ENCODE data around the gene COL23A1. TPM values are rescaled to one million over a fixed set of nuclear protein-coding genes. Genes with fewer than 3 reads are reported as not detected.

Gene COL23A1
- total and polyA plus RNA-seq, 2 donors (not counting 1 experiment from before 2014, with no cell fraction given), result 0.20 TPM; not detected in 1

- ATAC-seq (ENCODE audit: low read depth) (no peak), DNase-seq (no peak)
- Mint-ChIP-seq H3K4me1 (peaks cover 3% of the 10 kb centered on the region), H3K27me3 (no peaks in the 10 kb centered on the region), H3K4me3 (no peak overlapping the region), H3K27ac (no peak overlapping the region), H3K9me3 (ENCODE audit: insufficient read depth) (peaks cover 4% of the 10 kb centered on the region)
- H3K79me2 ChIP-seq (ENCODE audit: control insufficient read depth, insufficient read depth, low read length), result no peaks in the 10 kb centered on the region
- H3K4me1 ChIP-seq (ENCODE audit: control insufficient read depth in 2 of 2, insufficient read depth in 2 of 2, low read length in 2 of 2), result peaks cover 0 to under 1% of the 10 kb centered on the region in 2 donors
- H3K9me3 ChIP-seq (ENCODE audit: control extremely low read depth in 1 of 3, control insufficient read depth in 2 of 3, insufficient read depth in 1 of 3, low read length in 2 of 3), result no peaks in the 10 kb centered on the region
- TF ChIP-seq EZH2 (IDR thresholded peaks at IDR 0.05; ENCODE audit: borderline replicate concordance, insufficient read depth, low read depth, low read length, poor library complexity, severe bottlenecking), result no peak
- no peak for TF ChIP-seq CTCF (IDR thresholded peaks at IDR 0.05)
- WGBS (ENCODE audit: insufficient coverage), result 100% methylated on average over 7 of the region's 21 CpGs
- H3K4me3 ChIP-seq (ENCODE audit: control extremely low read depth in 1 of 5, extremely low read depth in 1 of 5, insufficient read depth in 1 of 5, low read depth in 2 of 5, low read length in 4 of 5), result no peak overlapping the region
- H2AFZ ChIP-seq (ENCODE audit: insufficient read depth, low read depth, low read length, poor library complexity, severe bottlenecking), result no peak overlapping the region
- no peak overlapping the region for H3K9ac ChIP-seq (ENCODE audit: low read length)
- H3K27ac ChIP-seq (ENCODE audit: low read length in 2 of 2), result no peak overlapping the region
- intact Hi-C loops (cut with micrococcal nuclease), result no loop called here
- CTCF ChIA-PET, result interaction anchor here (1.4 kb wide), 1 partner anchor 9 kb away, joined by 5 read pairs; no protein-coding TSS in a partner anchor
- POLR2A ChIA-PET, result interaction anchor here (0.6 kb wide), 1 partner anchor 25 kb away, joined by 3 read pairs; no protein-coding TSS in a partner anchor
- H3K36me3 ChIP-seq (replicated peaks in 1 of 2; ENCODE audit: control extremely low read depth in 1 of 2, control insufficient read depth in 1 of 2, extremely low read depth in 1 of 2, insufficient read depth in 2 of 2, low read length in 1 of 2), result no peaks in the 10 kb centered on the region
- no peaks in the 10 kb centered on the region for H4K20me1 ChIP-seq (ENCODE audit: control insufficient read depth, insufficient read depth, low read length, poor library complexity, severe bottlenecking)
- no peak overlapping the region for H3K4me2 ChIP-seq (replicated peaks; ENCODE audit: low read depth, low read length, poor library complexity, severe bottlenecking)
- H3K27me3 ChIP-seq (replicated peaks in 1 of 4; ENCODE audit: control extremely low read depth in 1 of 4, control insufficient read depth in 3 of 4, insufficient read depth in 4 of 4, low read length in 3 of 4), result no peaks in the 10 kb centered on the region
These were observed 330.3 kb downstream of the COL23A1 start for GRCh38 chr5:178259623-178260536.

GRCh38 chr5:178257650-178258049, 332.5 kb downstream of the COL23A1 start:
- H3K79me2 ChIP-seq (ENCODE audit: control insufficient read depth, insufficient read depth, low read length), result no peaks in the 10 kb centered on the region
- H3K4me1 Mint-ChIP-seq, result peaks cover 10% of the 10 kb centered on the region
- H4K20me1 ChIP-seq (ENCODE audit: control insufficient read depth, insufficient read depth, low read length, poor library complexity, severe bottlenecking), result no peaks in the 10 kb centered on the region
- no peak overlapping the region for H3K27ac ChIP-seq (ENCODE audit: low read length in 2 of 2)
- H3K4me3 ChIP-seq (ENCODE audit: control extremely low read depth in 1 of 5, extremely low read depth in 1 of 5, insufficient read depth in 1 of 5, low read depth in 2 of 5, low read length in 4 of 5), result no peak overlapping the region
- peaks cover 0 to 9% of the 10 kb centered on the region in 2 donors for H3K4me1 ChIP-seq (ENCODE audit: control insufficient read depth in 2 of 2, insufficient read depth in 2 of 2, low read length in 2 of 2)
- no peak for ATAC-seq (ENCODE audit: low read depth)
- H3K27ac Mint-ChIP-seq, result no peak overlapping the region
- POLR2A ChIA-PET, result no interaction called here
- H3K9ac ChIP-seq (ENCODE audit: low read length), result no peak overlapping the region
- H2AFZ ChIP-seq (ENCODE audit: insufficient read depth, low read depth, low read length, poor library complexity, severe bottlenecking), result no peak overlapping the region
- no peak overlapping the region for H3K4me2 ChIP-seq (replicated peaks; ENCODE audit: low read depth, low read length, poor library complexity, severe bottlenecking)
- no peak for DNase-seq
- H3K4me3 Mint-ChIP-seq, result no peak overlapping the region
- H3K27me3 ChIP-seq (replicated peaks in 1 of 4; ENCODE audit: control extremely low read depth in 1 of 4, control insufficient read depth in 3 of 4, insufficient read depth in 4 of 4, low read length in 3 of 4), result no peaks in the 10 kb centered on the region
- TF ChIP-seq EZH2 (IDR thresholded peaks at IDR 0.05; ENCODE audit: borderline replicate concordance, insufficient read depth, low read depth, low read length, poor library complexity, severe bottlenecking) (no peak), CTCF (IDR thresholded peaks at IDR 0.05) (no peak)
- no peaks in the 10 kb centered on the region for H3K9me3 ChIP-seq (ENCODE audit: control extremely low read depth in 1 of 3, control insufficient read depth in 2 of 3, insufficient read depth in 1 of 3, low read length in 2 of 3)
- H3K27me3 Mint-ChIP-seq, result no peaks in the 10 kb centered on the region
- H3K36me3 ChIP-seq (replicated peaks in 1 of 2; ENCODE audit: control extremely low read depth in 1 of 2, control insufficient read depth in 1 of 2, extremely low read depth in 1 of 2, insufficient read depth in 2 of 2, low read length in 1 of 2), result no peaks in the 10 kb centered on the region
- WGBS (ENCODE audit: insufficient coverage), result 90% methylated on average over 3 of the region's 4 CpGs
- CTCF ChIA-PET, result no interaction called here
- intact Hi-C loops (cut with micrococcal nuclease), result no loop called here
- no peaks in the 10 kb centered on the region for H3K9me3 Mint-ChIP-seq (ENCODE audit: insufficient read depth)

Data from B cell (primary cell).